Loucy (cell line): ENCODE results near the gene SAP30L.

ENCODE experiments used
- H2AFZ ChIP-seq: fragments of 200-600 bp; sonication (generic); 2 replicates; pipeline ENCODE4 v1.6.0; 2016; ENCODE audit warnings: antibody characterized with exemption, mild to moderate bottlenecking, low read length, moderate library complexity
- H3F3A ChIP-seq: fragments of 200-600 bp; 2 replicates; pipeline ENCODE4 v1.6.0; 2016; ENCODE audit warnings: antibody characterized with exemption, low read depth, mild to moderate bottlenecking
- H3K27me3 ChIP-seq: fragments of 200-600 bp; sonication (generic); 2 replicates; pipeline ENCODE4 v1.6.1; 2014; ENCODE audit warnings: low read length, mild to moderate bottlenecking; ENCODE audit not compliant: insufficient read depth, poor library complexity, severe bottlenecking
- H3K36me3 ChIP-seq: fragments of 200-600 bp; sonication (generic); 2 replicates; pipeline ENCODE4 v1.6.1; 2016; ENCODE audit warnings: low read length; ENCODE audit not compliant: insufficient read depth
- H3K4me1 ChIP-seq: fragments of 200-600 bp; sonication (generic); 2 replicates; pipeline ENCODE4 v1.5.1; 2014; ENCODE audit warnings: low read length, mild to moderate bottlenecking; ENCODE audit not compliant: insufficient read depth, poor library complexity, severe bottlenecking
- H3K4me2 ChIP-seq: fragments of 200-600 bp; sonication (generic); 2 replicates; pipeline ENCODE4 v1.6.0; 2014; ENCODE audit warnings: antibody characterized with exemption, low read length, low read depth, mild to moderate bottlenecking; ENCODE audit not compliant: poor library complexity, severe bottlenecking
- H3K4me3 ChIP-seq: fragments of 200-600 bp; sonication (generic); 2 replicates; pipeline ENCODE4 v1.5.1; 2014; ENCODE audit warnings: low read length, mild to moderate bottlenecking, mixed read lengths; ENCODE audit not compliant: poor library complexity, severe bottlenecking
- H3K79me2 ChIP-seq: fragments of 200-600 bp; sonication (generic); 2 replicates; pipeline ENCODE4 v1.6.1; 2014; ENCODE audit warnings: low read length; ENCODE audit not compliant: insufficient read depth
- H3K9ac ChIP-seq: fragments of 200-600 bp; sonication (generic); 2 replicates; pipeline ENCODE4 v1.6.0; 2014; ENCODE audit warnings: mild to moderate bottlenecking, low read depth, low read length, moderate library complexity; ENCODE audit not compliant: poor library complexity, severe bottlenecking
- H3K9me2 ChIP-seq: fragments of 200-600 bp; sonication (generic); replicated peaks from 2 replicates; pipeline ENCODE4 v1.6.1; 2016; ENCODE audit warnings: low read depth, low read length, mixed read lengths
- H3K9me3 ChIP-seq: fragments of 200-600 bp; sonication (generic); 2 replicates; pipeline ENCODE4 v1.6.1; 2014; ENCODE audit warnings: mild to moderate bottlenecking, antibody characterized with exemption, low read length, low read depth; ENCODE audit not compliant: insufficient read depth
- H4K20me1 ChIP-seq: fragments of 200-600 bp; sonication (generic); 2 replicates; pipeline ENCODE4 v1.6.0; 2014; ENCODE audit warnings: antibody characterized with exemption, low read length, mild to moderate bottlenecking; ENCODE audit not compliant: insufficient read depth, poor library complexity, severe bottlenecking
- CTCF ChIP-seq: fragments of 200-600 bp; sonication (generic); conservative IDR thresholded peaks from 2 replicates; pipeline ENCODE4 v1.5.1; 2014; ENCODE audit warnings: mild to moderate bottlenecking, antibody characterized with exemption, low read length
- EZH2phosphoT487 ChIP-seq: fragments of 200-600 bp; IDR thresholded peaks from 2 replicates; pipeline ENCODE4 v1.6.1; 2018; ENCODE audit warnings: antibody characterized with exemption, mild to moderate bottlenecking, moderate library complexity, borderline replicate concordance

The SAP30L gene

DNA sequence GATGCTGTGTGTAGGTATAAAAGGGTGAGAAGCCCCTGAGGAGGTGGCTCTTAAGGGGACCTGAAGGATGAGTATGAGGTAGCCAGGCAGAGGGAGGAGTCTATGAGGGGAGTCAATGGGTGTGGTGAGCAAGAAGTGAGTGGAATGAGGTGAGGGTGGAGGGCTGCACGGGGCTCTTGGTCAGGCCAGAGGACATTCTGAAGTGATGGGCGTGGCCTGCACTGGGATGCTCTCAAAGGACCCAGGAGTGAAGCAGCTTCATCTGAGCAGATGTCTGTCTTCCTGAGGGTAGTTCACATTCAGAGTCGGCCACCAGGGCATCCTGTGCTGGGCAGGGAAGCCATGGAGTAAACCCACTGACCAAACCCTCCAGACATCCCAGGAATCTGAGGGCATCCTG, 45.1 kb upstream of the SAP30L start:
- Histone ChIP-seq H3K36me3 (no peaks in the 10 kb centered on the region), H3K9me3 (no peaks in the 10 kb centered on the region), H3K79me2 (no peaks in the 10 kb centered on the region), H3K4me1 (no peaks in the 10 kb centered on the region), H2AFZ (no peak overlapping the region), H3K9ac (no peak overlapping the region), H3F3A (no peaks in the 10 kb centered on the region), H3K4me3 (no peak overlapping the region), H3K9me2 (no peaks in the 10 kb centered on the region), H3K27me3 (no peaks in the 10 kb centered on the region), H3K4me2 (no peak overlapping the region), H4K20me1 (no peaks in the 10 kb centered on the region)
- TF ChIP-seq EZH2phosphoT487 (no peak), CTCF (no peak)

DNA sequence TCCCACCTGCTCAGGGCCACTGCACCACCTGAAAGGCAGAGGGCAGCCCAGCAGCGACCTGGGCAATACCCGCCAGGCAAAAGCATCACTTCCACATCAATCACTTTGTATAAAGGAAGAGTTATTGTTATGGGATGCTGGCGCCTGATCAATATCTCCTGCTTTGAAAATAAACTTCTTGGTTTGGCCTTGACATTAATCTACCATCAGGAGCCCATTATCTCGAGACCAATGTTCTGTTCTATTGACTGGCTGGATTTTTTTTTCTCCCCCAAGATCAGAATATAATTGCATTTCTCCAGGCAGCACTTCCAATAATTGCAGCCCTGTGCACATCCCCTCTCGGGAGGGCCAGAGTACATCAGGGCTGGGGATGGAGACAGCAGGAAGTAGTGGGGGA, 44.4 kb upstream of the SAP30L start:
- no peaks in the 10 kb centered on the region for H3K4me1 ChIP-seq
- H4K20me1 ChIP-seq, result no peaks in the 10 kb centered on the region
- H3K4me3 ChIP-seq, result no peak overlapping the region
- H3K4me2 ChIP-seq, result no peak overlapping the region
- H3K27me3 ChIP-seq, result no peaks in the 10 kb centered on the region
- no peaks in the 10 kb centered on the region for H3K36me3 ChIP-seq
- no peaks in the 10 kb centered on the region for H3K9me2 ChIP-seq
- no peaks in the 10 kb centered on the region for H3K9me3 ChIP-seq
- H3F3A ChIP-seq, result no peaks in the 10 kb centered on the region
- H3K79me2 ChIP-seq, result no peaks in the 10 kb centered on the region
- no peak overlapping the region for H2AFZ ChIP-seq
- TF ChIP-seq CTCF (no peak), EZH2phosphoT487 (no peak)
- no peak overlapping the region for H3K9ac ChIP-seq

DNA sequence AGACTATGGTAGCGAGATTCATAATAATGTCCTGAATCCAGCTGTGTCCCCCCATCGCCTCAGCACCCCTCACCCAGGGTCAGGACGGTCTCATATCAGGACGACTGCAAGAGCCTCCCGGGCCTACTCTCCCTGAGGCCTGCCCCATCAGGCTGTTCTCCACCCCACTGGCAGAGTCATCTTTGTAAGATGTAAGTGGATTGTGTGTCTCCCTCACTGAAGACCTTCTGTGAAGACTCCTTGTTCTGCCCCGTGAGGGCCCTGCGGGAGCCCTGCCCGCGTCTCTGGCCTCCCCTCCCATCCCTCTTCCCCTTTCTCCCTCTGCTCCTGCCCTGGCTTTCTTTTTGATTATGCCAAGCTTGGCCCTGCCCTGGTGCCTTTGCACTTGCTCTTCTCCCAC, 43.9 kb upstream of the SAP30L start:
- H3K4me1 ChIP-seq, result no peaks in the 10 kb centered on the region
- H4K20me1 ChIP-seq, result no peaks in the 10 kb centered on the region
- no peaks in the 10 kb centered on the region for H3F3A ChIP-seq
- TF ChIP-seq CTCF, result no peak
- TF ChIP-seq EZH2phosphoT487, result no peak
- no peaks in the 10 kb centered on the region for H3K36me3 ChIP-seq
- no peaks in the 10 kb centered on the region for H3K27me3 ChIP-seq
- no peak overlapping the region for H3K4me2 ChIP-seq
- H3K9ac ChIP-seq, result no peak overlapping the region
- H3K79me2 ChIP-seq, result no peaks in the 10 kb centered on the region
- H3K9me2 ChIP-seq, result no peaks in the 10 kb centered on the region
- H3K4me3 ChIP-seq, result no peak overlapping the region
- no peaks in the 10 kb centered on the region for H3K9me3 ChIP-seq
- H2AFZ ChIP-seq, result no peak overlapping the region
